Adrenal gland (tissue), 12 donors: ENCODE data around the gene FTH1. TPM values are rescaled to one million over a fixed set of nuclear protein-coding genes. Genes with fewer than 3 reads are reported as not detected.
"Not testable (repeated sequence)": the region's sequence is repeated elsewhere in the genome, so short reads cannot be mapped to it uniquely, and the experiment has no call there.

Experiments used
- DNase-seq, 7 donors: peaks; one replicate each; pipeline ENCODE4 v3.0.0-alpha.2; 2019 to 2020
- H3K27ac ChIP-seq, 5 donors: fragments of 200-600 bp; sonication (generic) in 4 of 5; 1 replicate in 3 of 5; 2 replicates in 2 of 5; pipeline versions ENCODE4 v1.5.1 to v1.8.0; 2016 to 2020; ENCODE audit warnings: mild to moderate bottlenecking in 1 of 5
- H3K27me3 ChIP-seq: fragments of 200-600 bp; 2 replicates; pipeline ENCODE4 v1.8.0; 2021
- H3K36me3 ChIP-seq, 2 donors: fragments of 200-600 bp; replicated peaks in 1 of 2; 1 replicate in 1 of 2; 2 replicates in 1 of 2; pipeline versions ENCODE4 v1.5.1 to v1.8.0; 2018 to 2022
- H3K4me1 ChIP-seq, 2 donors: fragments of 200-600 bp; replicated peaks in 1 of 2; 1 replicate in 1 of 2; 2 replicates in 1 of 2; pipeline versions ENCODE4 v1.5.1 to v1.8.0; 2018 to 2021
- H3K4me3 ChIP-seq, 4 donors: fragments of 200-600 bp; sonication (generic) in 3 of 4; one replicate each; pipeline ENCODE4 v1.5.1; 2016 to 2018
- H3K9me3 ChIP-seq, 3 donors: fragments of 200-600 bp; sonication (generic) in 1 of 3; replicated peaks in 1 of 3; 1 replicate in 2 of 3; 2 replicates in 1 of 3; pipeline versions ENCODE4 v1.5.1 to v1.8.0; 2016 to 2021
- POLR2A ChIP-seq, 2 donors: fragments of 450-650 bp; IDR thresholded peaks; one replicate each; pipeline ENCODE4 v1.6.1; 2017; ENCODE audit warnings: antibody characterized with exemption in 2 of 2, mild to moderate bottlenecking in 2 of 2, moderate library complexity in 1 of 2
- WGBS, 4 donors: extraction: QIAGEN DNeasy Blood & Tissue Kit in 2 of 4; methylation state at CpG; one replicate each; pipeline versions ENCODE4 v1.1.5 to v1.1.7; 2013 to 2017; 5-methylcytosine and 5-hydroxymethylcytosine counted together
- intact Hi-C, 2 donors: fragments of 100-400 bp; cut with DNase I; formaldehyde crosslinking; loops; one replicate each; pipeline versions ENCODE4 v1.14.1 to v1.15.0; 2022 to 2023
- polyA plus RNA-seq, 3 donors: library from polyadenylated mRNA; stranded (reverse); fragments of 200-250 nt in 2 of 3; fragments of 350-450 nt in 1 of 3; fragmentation: Illumina TruSeq in 1 of 3; extraction: RNeasy Lipid Tissue Mini Kit (QIAGEN cat#74804) in 1 of 3; gene quantifications; one replicate each; pipeline ENCODE4 v1.2.3, GENCODE V29; 2013 to 2014
- total RNA-seq, 9 donors: library from RNA; depleted of rRNA in 4 of 9; stranded (reverse); fragments of >200 nt in 4 of 9; fragments of 120-200 nt in 1 of 9; fragmentation: NEBNext Ultra II Directional in 1 of 9; extraction: Animal tissue kit (Norgen Biotek cat#: 25700) in 1 of 9; gene quantifications; one replicate each; pipeline versions ENCODE4 v1.1.0 to v1.2.4, GENCODE V29; 2013 to 2023
- TF ChIP-seq, protein P1 (sequence below), 6 experiments: fragments of 450-650 bp in 4 of 6; fragments of 200-600 bp in 2 of 6; sonication (generic) in 1 of 6; IDR thresholded peaks; 1 replicate in 5 of 6; 2 replicates in 1 of 6; pipeline versions ENCODE4 v1.5.1 to v1.8.0; 2016 to 2021; ENCODE audit warnings: antibody characterized with exemption in 6 of 6, mild to moderate bottlenecking in 2 of 6, moderate library complexity in 1 of 6
- donor health status: healthy with polysubstance abuse.
- donor health status: Bipolar disorder and iron deficiency.
- donor health status: DM: yes; HTN: yes; CAD: no.
- donor health status: DM: no; HTN: no; CAD: no.
- donor health status: DM: no; HTN: no; CAD: no.
- donor health status: DM: yes; HTN: yes; CAD: no.

FTH1 gene
- total and polyA plus RNA-seq, 12 donors = 530 to 5,565 (median 3,420) TPM

DNA sequence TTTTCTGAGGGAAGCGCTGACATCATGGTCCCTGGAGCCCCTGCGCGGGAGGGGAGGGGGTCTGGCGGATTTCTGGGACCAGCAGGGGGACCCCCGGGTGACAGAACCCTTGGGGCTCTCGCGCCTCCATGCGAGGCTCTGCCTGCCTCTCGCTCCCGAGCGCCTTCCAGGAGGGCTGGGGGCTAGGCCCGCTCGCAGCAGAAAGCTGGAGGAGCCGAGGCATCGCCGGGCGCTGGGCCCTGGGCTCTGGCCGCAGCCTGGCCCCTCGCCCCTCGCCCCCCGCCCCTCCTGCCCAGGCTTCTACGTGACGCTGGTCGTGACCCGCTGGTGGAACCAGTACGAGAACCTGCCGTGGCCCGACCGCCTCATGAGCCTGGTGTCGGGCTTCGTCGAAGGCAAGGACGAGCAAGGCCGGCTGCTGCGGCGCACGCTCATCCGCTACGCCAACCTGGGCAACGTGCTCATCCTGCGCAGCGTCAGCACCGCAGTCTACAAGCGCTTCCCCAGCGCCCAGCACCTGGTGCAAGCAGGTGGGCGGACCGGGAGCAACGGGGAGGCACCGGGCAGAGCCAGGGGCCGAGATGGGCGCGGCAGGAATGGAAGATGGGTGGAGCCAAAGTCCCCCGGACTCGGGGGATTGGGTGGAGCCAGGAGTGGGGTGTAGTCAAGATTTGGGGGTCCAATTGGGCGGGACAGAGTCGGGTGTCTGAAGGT is 11.9 kb downstream of the FTH1 start:
- Histone ChIP-seq H3K27me3 (no peaks in the 10 kb centered on the region), H3K4me3 (peak overlapping the region in 2 of 4 donors; percentile 11 to 50), H3K9me3 (no peaks in the 10 kb centered on the region), H3K27ac (peak overlapping the region in 4 of 5 donors; percentile 26 to 88 (median 64)), H3K4me1 (peaks cover 5 to 10% of the 10 kb centered on the region in 2 donors), H3K36me3 (no peaks in the 10 kb centered on the region)
- TF ChIP-seq, protein P1, sequence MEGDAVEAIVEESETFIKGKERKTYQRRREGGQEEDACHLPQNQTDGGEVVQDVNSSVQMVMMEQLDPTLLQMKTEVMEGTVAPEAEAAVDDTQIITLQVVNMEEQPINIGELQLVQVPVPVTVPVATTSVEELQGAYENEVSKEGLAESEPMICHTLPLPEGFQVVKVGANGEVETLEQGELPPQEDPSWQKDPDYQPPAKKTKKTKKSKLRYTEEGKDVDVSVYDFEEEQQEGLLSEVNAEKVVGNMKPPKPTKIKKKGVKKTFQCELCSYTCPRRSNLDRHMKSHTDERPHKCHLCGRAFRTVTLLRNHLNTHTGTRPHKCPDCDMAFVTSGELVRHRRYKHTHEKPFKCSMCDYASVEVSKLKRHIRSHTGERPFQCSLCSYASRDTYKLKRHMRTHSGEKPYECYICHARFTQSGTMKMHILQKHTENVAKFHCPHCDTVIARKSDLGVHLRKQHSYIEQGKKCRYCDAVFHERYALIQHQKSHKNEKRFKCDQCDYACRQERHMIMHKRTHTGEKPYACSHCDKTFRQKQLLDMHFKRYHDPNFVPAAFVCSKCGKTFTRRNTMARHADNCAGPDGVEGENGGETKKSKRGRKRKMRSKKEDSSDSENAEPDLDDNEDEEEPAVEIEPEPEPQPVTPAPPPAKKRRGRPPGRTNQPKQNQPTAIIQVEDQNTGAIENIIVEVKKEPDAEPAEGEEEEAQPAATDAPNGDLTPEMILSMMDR (IDR thresholded peaks at IDR 0.05) = no peak
- no peak for TF ChIP-seq POLR2A (IDR thresholded peaks at IDR 0.05)
- peak in 4 of 7 donors; percentile 28 to 50 (median 40) for DNase-seq
- intact Hi-C loops = loop anchor here in 1 of 2 donors (10.0 kb wide), 1 partner anchor 171 kb away; no protein-coding TSS in a partner anchor
- 5 to 12% (median 7%) methylated on average over 15 to 56 of the region's 56 CpGs for WGBS, 4 donors

DNA sequence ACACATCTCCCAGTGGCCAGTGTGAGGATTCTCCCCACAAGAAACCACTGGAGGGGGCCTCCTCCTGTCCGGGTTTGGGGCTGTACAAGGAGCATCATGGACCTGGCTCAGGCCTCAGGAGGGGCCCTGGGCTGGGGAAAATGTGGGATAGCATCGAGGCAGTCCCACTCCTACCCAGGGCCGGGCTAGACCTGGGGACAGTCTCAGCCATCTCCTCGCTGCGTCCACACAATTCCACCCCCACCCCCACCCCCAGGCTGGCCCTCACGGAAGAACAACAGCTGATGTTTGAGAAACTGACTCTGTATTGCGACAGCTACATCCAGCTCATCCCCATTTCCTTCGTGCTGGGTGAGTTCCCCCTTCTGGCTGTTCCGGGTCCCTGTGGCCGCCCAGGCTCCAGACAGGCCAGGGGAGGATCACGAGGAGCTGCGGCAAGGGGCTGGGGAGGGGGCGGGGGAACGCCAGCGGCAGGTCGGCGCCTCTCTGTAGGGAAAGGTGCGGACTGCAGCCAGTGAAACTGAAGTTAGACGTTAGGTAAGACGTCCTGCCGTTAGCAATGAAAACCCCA is 12.5 kb downstream of the FTH1 start:
- Histone ChIP-seq H3K36me3 (no peaks in the 10 kb centered on the region), H3K9me3 (no peaks in the 10 kb centered on the region), H3K27ac (peak overlapping the region in 4 of 5 donors; percentile 26 to 88 (median 64)), H3K27me3 (no peaks in the 10 kb centered on the region), H3K4me1 (peaks cover 5 to 10% of the 10 kb centered on the region in 2 donors), H3K4me3 (peak overlapping the region in 2 of 4 donors; percentile 11 to 50)
- DNase-seq = peak; percentile 46 to 78 (median 62)
- intact Hi-C loops = loop anchor here (5.0 to 10.0 kb wide), 2 partner anchors 127 to 170 kb away; no protein-coding TSS in a partner anchor
- no peak for TF ChIP-seq POLR2A (IDR thresholded peaks at IDR 0.05)
- TF ChIP-seq, protein P1 (IDR thresholded peaks at IDR 0.05) = peak in 2 of 6 experiments; percentile 15 to 29
- 10 to 21% (median 12%) methylated on average over 10 to 21 of the region's 21 CpGs for WGBS, 4 donors

DNA sequence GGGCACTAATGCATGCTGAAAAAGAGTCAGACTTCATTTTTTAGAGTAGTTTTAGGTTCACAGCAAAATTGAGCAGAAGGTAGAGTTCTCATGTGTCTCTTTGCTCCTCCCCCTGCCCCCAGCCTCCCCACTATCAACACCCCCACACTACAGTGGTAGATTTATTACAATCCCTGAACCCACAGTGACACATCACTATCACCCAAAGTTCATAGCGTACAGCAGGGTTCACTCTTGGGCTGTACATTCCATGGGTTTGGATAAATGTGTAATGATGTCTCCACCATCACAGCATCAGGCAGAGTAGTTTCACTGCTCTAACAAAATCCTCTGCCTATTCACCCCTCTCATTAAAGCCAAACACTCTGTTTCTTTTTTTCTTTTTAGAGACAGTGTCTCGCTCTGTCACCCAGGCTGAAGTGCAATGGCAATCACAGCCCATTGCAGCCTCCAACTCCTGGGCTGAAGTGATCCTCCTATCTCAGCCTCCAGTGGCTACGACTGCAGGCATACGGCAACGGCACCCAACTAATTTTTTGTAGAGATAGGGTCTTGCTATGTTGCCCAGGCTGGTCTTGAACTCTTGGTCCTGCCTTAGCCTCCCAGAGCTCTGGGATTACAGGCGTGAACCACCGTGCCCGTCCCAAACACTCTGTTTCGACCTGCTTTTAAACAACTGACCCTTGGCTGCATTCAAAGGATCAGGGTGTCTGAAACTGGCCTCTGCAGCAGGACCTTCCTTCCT is 13.2 kb downstream of the FTH1 start:
- H3K9me3 ChIP-seq = no peaks in the 10 kb centered on the region
- WGBS, 4 donors = 85 to 93% (median 89%) methylated on average over 8 to 9 of the region's 9 CpGs

DNA sequence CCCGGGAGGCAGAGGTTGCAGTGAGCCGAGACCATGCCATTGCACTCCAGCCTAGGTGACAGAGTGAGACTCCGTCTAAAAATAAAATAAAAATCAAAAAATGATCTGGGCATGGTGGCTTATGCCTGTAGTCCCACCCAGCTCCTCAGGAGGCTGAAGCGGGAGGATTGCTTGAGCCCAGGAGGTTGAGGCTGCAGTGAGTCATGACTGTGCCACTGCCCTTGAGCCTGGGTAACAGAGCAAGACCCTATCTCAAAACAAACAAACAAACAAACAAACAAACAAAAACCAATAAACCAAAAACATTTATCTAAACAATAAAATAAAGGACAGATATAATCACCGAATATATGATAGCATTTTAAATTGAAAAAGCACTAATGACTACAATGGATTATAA is 13.8 kb downstream of the FTH1 start:
- peak overlapping the region in 1 of 5 donors; percentile 88 for H3K27ac ChIP-seq
- intact Hi-C loops = loop anchor here (5.0 to 10.0 kb wide), 2 partner anchors 129 to 169 kb away; no protein-coding TSS in a partner anchor
- H3K4me3 ChIP-seq, H3K27me3 ChIP-seq, DNase-seq, H3K9me3 ChIP-seq, H3K36me3 ChIP-seq: not testable (repeated sequence)
- H3K4me1 ChIP-seq = peaks cover 5 to 10% of the 10 kb centered on the region in 2 donors
- 87 to 92% (median 92%) methylated on average over 5 of the region's 5 CpGs for WGBS, 4 donors

More for the DNA sequence above, 13.2 kb downstream of the FTH1 start:
- Histone ChIP-seq H3K4me1 (peaks cover 5 to 10% of the 10 kb centered on the region in 2 donors), H3K27me3 (no peaks in the 10 kb centered on the region), H3K27ac (peak overlapping the region in 4 of 5 donors; percentile 26 to 88 (median 57)), H3K36me3 (no peaks in the 10 kb centered on the region), H3K4me3 (no peak overlapping the region)
- TF ChIP-seq, protein P1 (IDR thresholded peaks at IDR 0.05) = no peak
- TF ChIP-seq POLR2A (IDR thresholded peaks at IDR 0.05) = no peak
- DNase-seq = peak in 1 of 7 donors; percentile 48
- intact Hi-C loops = loop anchor here (5.0 to 10.0 kb wide), 2 partner anchors 128 to 169 kb away; no protein-coding TSS in a partner anchor
